Endometrial microvascular endothelial cells (primary cell): ENCODE results near the gene PTPRE. TPM values are rescaled to one million over a fixed set of nuclear protein-coding genes. Genes with fewer than 3 reads are reported as not detected.
"Not testable (repeated sequence)": the region's sequence is repeated elsewhere in the genome, so short reads cannot be mapped to it uniquely, and the experiment has no call there.

ENCODE experiments used
- in situ Hi-C: cut with HindIII; loops from 2 replicates; pipeline ENCODE4 v1.10.0; 2017; ENCODE audit warnings: low sequenced_read_pairs, low pct_unique_long_range_greater_than_20kb; ENCODE audit errors: inconsistent ontology term
- total RNA-seq: library from RNA; depleted of rRNA; stranded (reverse); fragments of >200 nt; gene quantifications from one replicate; pipeline ENCODE4 v1.2.3, GENCODE V29; 2015; ENCODE audit errors: inconsistent ontology term

Gene PTPRE
- total RNA-seq, 1 donor from 2014 or later: 23.9 TPM

- in situ Hi-C loops: no loop called here
Measured at GRCh38 chr10:127987467-127988380, 80.8 kb downstream of the PTPRE start.

GRCh38 chr10:127989481-127990012 lies 82.6 kb downstream of the PTPRE start:
- in situ Hi-C loops: no loop called here

DNA sequence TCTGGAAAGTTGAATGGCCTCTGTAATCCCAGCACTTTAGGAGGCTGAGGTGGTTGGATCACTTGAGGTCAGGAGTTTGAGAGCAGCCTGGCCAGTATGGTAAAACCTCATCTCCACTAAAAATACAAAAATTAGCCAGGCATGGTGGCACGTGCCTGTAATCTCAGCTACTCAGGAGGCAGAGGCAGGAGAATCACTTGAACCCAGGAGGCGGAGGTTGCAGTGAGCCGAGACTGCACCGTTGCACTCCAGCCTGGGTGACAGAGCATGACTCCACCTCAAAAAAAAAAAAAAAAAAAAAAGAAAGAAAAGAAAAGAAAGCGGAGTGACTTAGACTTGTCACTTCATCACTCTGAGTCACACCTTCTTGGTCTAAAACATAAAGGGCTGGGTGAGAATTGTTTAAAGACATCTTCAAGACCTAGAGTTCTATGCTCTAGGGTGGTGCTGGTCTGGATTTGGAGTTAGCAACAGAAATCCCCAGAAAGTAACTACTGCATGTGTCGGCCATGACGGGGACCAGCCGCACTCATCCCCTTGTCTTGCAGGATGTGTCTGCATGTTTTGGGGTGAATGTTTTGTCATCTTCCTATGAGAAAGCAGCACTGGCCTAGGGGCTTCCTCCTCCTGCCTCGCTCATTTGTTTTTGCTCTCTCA lies 83.4 kb downstream of the PTPRE start:
- in situ Hi-C loops: not testable (repeated sequence)

DNA sequence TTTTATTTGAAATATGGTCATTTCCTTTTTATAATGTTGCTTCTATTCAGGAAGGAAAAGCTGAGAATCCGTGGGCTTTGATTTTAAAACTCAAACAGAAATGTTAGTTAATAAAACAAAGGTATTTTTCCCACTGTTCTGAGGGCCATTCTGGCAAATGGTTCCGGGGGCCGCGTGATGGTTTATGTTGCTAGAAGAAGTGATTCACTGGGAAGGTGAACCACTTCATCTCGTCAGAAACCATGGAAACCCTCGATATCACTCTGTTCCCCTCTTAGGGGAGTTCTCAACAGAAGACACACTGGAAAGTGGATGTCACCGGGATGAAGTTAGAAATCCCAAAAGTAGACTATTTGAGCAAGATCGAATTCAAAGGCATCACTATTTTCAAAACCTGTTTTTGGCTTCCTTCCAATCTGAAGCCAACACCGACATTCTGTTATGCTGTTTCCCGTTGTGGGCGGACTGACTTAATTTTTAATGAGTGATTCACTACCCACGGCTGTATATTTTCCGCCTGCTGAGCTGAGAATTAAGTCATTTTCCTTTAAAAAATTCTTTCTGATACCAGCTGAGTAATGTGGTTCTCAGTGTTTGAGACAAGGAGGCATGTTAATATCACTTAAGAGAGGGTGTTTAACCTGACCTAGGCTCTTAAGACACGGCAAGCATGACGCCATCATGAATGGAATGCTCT lies 84.1 kb downstream of the PTPRE start:
- in situ Hi-C loops: no loop called here

- in situ Hi-C loops: no loop called here
Measured at GRCh38 chr10:127991543-127992255, 84.8 kb downstream of the PTPRE start.

DNA sequence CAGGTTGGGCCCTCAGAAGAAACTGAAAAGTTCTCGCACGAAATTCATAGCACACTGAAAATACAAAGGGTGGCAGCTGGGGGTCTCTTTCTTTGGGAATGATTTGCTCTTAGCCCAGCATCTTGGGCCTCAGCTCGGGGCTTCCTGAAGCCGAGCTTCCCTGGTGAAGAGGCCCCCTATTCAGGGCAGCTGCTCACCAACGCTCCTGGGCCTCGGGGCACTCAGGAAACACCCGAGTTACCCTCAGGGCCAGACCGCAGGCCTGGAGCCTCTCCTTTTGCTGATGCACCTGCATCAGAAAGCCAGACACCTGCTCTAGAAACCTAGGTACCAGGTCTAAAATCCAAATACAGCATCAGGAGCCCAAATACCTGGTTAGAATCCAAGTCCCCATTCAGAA lies 85.5 kb downstream of the PTPRE start:
- in situ Hi-C loops: no loop called here

DNA sequence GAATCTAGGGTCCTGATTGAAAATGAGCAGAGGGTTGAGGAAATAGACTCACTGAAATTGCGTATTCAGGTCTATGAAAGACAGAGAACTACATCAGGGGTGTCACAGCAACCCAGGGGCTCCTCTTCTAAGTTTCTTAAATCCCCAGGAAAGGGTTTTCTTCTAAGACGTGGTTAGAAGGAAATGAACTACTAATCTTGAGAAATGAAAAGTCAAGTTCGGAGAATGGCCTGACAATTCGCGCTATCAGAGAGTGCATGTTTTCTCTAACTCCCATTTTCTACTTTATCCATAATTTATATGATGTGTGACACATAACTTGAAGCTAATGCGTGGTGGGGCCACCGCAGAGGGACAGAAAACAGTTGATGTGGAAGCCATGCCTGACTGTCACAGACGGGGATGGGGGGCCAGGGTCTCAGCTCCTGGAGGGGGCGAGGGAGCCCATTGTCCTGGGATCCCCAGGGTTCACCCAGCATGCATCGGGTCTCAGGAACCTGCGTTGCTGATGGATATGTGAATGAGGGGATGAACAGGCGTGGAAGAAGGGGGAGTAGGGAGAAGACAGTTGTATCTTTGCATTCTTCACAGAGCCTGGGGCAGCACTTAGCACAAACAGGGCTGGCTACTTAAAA lies 86.3 kb downstream of the PTPRE start:
- in situ Hi-C loops: no loop called here

DNA sequence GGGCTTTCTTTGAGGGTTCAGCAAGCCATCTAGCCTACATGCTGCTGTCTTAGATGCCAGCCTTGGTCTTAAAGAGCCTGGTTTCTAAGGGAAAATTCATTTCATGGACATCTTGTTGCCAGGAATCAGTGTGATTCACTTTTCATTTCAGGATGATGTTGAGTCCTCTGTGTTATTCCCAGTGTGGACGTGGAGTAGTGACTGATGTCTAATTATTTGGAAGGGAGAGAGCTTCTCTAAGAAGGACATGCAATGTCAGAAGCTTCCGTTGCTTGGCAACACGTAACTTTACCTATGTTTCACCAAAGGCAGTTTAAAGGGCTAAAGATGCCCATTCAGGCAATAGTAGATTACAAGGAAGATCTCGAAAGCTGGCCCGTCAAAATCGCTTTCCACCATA lies 89.0 kb downstream of the PTPRE start:
- in situ Hi-C loops: no loop called here

DNA sequence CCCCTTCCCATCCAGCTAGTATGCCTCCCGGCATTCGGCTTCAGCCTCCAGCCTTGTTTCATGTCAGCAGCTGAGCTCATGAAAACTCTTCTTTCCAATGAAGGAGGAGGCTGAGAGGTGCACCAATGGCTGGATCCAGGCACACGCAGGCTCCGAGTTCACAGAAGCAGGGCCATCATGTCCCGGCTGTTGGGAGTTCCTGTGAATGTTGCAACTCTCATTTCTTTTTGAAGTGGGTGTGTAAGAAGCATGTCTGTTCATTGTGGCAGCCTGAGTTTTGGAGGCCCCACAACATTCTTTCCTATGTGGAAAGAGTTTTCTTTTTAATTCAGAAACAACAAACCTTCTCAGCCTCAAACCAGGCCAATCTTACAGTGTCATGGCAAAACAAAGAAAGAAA lies 89.7 kb downstream of the PTPRE start:
- in situ Hi-C loops: no loop called here

- in situ Hi-C loops: no loop called here
Measured at GRCh38 chr10:127997271-127997670, 90.4 kb downstream of the PTPRE start.

DNA sequence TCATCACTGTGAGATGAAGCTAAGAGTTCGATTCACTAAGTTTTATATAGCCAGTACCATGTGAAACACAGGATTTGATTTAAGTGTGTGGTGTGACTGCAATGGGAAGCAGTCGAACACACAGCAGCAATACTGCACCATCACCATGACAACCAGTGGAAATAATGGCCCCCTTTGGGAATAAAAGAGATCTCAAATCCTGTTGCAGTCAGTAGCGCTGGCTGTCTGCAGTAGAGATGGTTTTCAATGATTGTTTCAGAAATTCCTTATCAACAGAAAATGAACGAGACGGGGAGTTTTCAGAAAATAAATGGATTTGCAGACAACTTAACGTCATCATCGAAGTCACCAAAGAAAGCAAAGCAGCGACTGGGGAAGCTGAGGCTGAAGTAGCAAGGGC lies 91.0 kb downstream of the PTPRE start:
- in situ Hi-C loops: no loop called here

GRCh38 chr10:127998501-127999144 lies 91.7 kb downstream of the PTPRE start:
- in situ Hi-C loops: no loop called here

- in situ Hi-C loops: no loop called here
Measured at GRCh38 chr10:127999297-128000129, 92.6 kb downstream of the PTPRE start.

- in situ Hi-C loops: no loop called here
Measured at GRCh38 chr10:128000471-128001362, 93.8 kb downstream of the PTPRE start.

- in situ Hi-C loops: no loop called here
Measured at GRCh38 chr10:128001363-128001745, 94.5 kb downstream of the PTPRE start.

DNA sequence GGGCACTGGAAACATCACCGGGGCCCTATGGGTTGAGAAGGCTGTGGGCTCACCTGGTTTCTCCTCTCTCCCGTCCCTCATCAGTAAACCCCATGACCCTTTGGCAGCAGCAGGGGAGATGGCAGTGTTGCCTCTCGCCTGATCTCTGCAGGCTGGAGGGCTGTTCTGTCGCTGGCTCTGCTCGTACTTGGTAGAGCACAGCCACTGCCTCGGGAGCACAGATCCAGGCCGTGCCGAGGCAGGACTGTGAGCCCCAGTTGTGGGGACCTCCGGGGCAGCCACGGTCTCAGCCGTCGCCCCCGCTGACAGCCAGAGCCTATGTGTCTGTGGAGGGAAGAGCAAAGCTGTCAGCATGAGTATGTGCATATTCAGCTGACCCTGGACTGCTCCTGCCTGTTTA lies 94.9 kb downstream of the PTPRE start:
- in situ Hi-C loops: no loop called here
